Type B pancreatic cell (in vitro differentiated cells): ENCODE measurements around the gene CMYA5. TPM values are rescaled to one million over a fixed set of nuclear protein-coding genes. Genes with fewer than 3 reads are reported as not detected.
"Not testable (repeated sequence)": the region's sequence is repeated elsewhere in the genome, so short reads cannot be mapped to it uniquely, and the experiment has no call there.

Experiments used
- DNase-seq: peaks from one replicate; pipeline ENCODE4 v3.0.0; 2021; ENCODE audit warnings: mixed read lengths; ENCODE audit not compliant: unreplicated experiment; ENCODE audit errors: extremely low spot score
- H3K27ac Mint-ChIP-seq: 2 replicates; pipeline ENCODE4 v1.8.0; 2021; ENCODE audit warnings: mild to moderate bottlenecking, mixed read lengths
- H3K27me3 Mint-ChIP-seq: 2 replicates; pipeline ENCODE4 v1.8.0; 2021; ENCODE audit warnings: mixed read lengths
- H3K36me3 Mint-ChIP-seq: 2 replicates; pipeline ENCODE4 v1.8.0; 2021; ENCODE audit warnings: mixed read lengths
- H3K4me1 Mint-ChIP-seq: one replicate; pipeline ENCODE4 v1.8.0; 2021; ENCODE audit warnings: mixed read lengths; ENCODE audit not compliant: unreplicated experiment
- H3K4me3 Mint-ChIP-seq: 2 replicates; pipeline ENCODE4 v1.8.0; 2021; ENCODE audit warnings: mild to moderate bottlenecking, mixed read lengths
- H3K9me3 Mint-ChIP-seq: 2 replicates; pipeline ENCODE4 v1.8.0; 2021; ENCODE audit warnings: mixed read lengths
- CTCF ChIP-seq: fragments of 200-600 bp; sonication (generic); conservative IDR thresholded peaks from 2 replicates; pipeline ENCODE4 v1.5.0; 2021; ENCODE audit warnings: antibody characterized with exemption, mild to moderate bottlenecking
- total RNA-seq: library from RNA; stranded (reverse); gene quantifications from 2 replicates; pipeline ENCODE4 v1.2.1, GENCODE V29; 2021; ENCODE audit warnings: low replicate concordance

Gene CMYA5
- total RNA-seq, 1 donor from 2014 or later: 1.4 TPM

GRCh38 chr5:79762929-79763328 lies 73.3 kb downstream of the CMYA5 start:
- H3K27me3 Mint-ChIP-seq: no peaks in the 10 kb centered on the region
- H3K4me3 Mint-ChIP-seq: no peak overlapping the region
- no peak overlapping the region for H3K27ac Mint-ChIP-seq
- no peaks in the 10 kb centered on the region for H3K9me3 Mint-ChIP-seq
- DNase-seq: no peak
- peaks cover 4% of the 10 kb centered on the region for H3K36me3 Mint-ChIP-seq
- no peaks in the 10 kb centered on the region for H3K4me1 Mint-ChIP-seq
- no peak for TF ChIP-seq CTCF

- not testable (repeated sequence) for H3K36me3 Mint-ChIP-seq, H3K4me3 Mint-ChIP-seq, H3K27me3 Mint-ChIP-seq, H3K4me1 Mint-ChIP-seq, DNase-seq, H3K27ac Mint-ChIP-seq, H3K9me3 Mint-ChIP-seq
Observed at GRCh38 chr5:79764147-79764546, 74.5 kb downstream of the CMYA5 start.

- Mint-ChIP-seq H3K36me3 (no peaks in the 10 kb centered on the region), H3K9me3 (no peaks in the 10 kb centered on the region), H3K4me3 (no peak overlapping the region), H3K4me1 (no peaks in the 10 kb centered on the region), H3K27me3 (no peaks in the 10 kb centered on the region), H3K27ac (no peak overlapping the region)
- TF ChIP-seq CTCF: no peak
- no peak for DNase-seq
Observed at GRCh38 chr5:79771387-79771786, 81.8 kb downstream of the CMYA5 start.

GRCh38 chr5:79772651-79773050 lies 83.0 kb downstream of the CMYA5 start:
- no peak overlapping the region for H3K27ac Mint-ChIP-seq

GRCh38 chr5:79773612-79774011 lies 84.0 kb downstream of the CMYA5 start:
- Mint-ChIP-seq H3K27me3 (no peaks in the 10 kb centered on the region), H3K4me3 (no peak overlapping the region), H3K36me3 (no peaks in the 10 kb centered on the region), H3K27ac (no peak overlapping the region), H3K4me1 (no peaks in the 10 kb centered on the region), H3K9me3 (no peaks in the 10 kb centered on the region)
- no peak for TF ChIP-seq CTCF
- no peak for DNase-seq

More at GRCh38 chr5:79772651-79773050, 83.0 kb downstream of the CMYA5 start:
- TF ChIP-seq CTCF: no peak
- no peaks in the 10 kb centered on the region for H3K9me3 Mint-ChIP-seq
- DNase-seq: no peak
- no peaks in the 10 kb centered on the region for H3K36me3 Mint-ChIP-seq
- H3K27me3 Mint-ChIP-seq: no peaks in the 10 kb centered on the region
- no peaks in the 10 kb centered on the region for H3K4me1 Mint-ChIP-seq
- H3K4me3 Mint-ChIP-seq: no peak overlapping the region

GRCh38 chr5:79774171-79774854 lies 84.7 kb downstream of the CMYA5 start:
- no peaks in the 10 kb centered on the region for H3K36me3 Mint-ChIP-seq
- DNase-seq: no peak
- no peak overlapping the region for H3K27ac Mint-ChIP-seq
- H3K9me3 Mint-ChIP-seq: no peaks in the 10 kb centered on the region
- TF ChIP-seq CTCF: peak; percentile 43
- H3K4me1 Mint-ChIP-seq: no peaks in the 10 kb centered on the region
- H3K27me3 Mint-ChIP-seq: no peaks in the 10 kb centered on the region
- no peak overlapping the region for H3K4me3 Mint-ChIP-seq
